Stomach smooth muscle (tissue), 2 donors: ENCODE data around the gene FAIM.
A peak's percentile ranks its signal among the peaks of the same experiment; 100 is the strongest.
"Not testable (repeated sequence)": the region's sequence is repeated elsewhere in the genome, so short reads cannot be mapped to it uniquely, and the experiment has no call there.

Experiments
- H3K27ac ChIP-seq: one replicate; pipeline ENCODE4 v1.7.0; 2013; ENCODE audit warnings: mild to moderate bottlenecking, low read length, inconsistent platforms
- H3K27me3 ChIP-seq, 2 donors: one replicate each; pipeline ENCODE4 v1.7.0; 2013; ENCODE audit warnings: low read length in 2 of 2; ENCODE audit not compliant: insufficient read depth in 2 of 2, control insufficient read depth in 1 of 2
- H3K36me3 ChIP-seq, 2 donors: one replicate each; pipeline ENCODE4 v1.7.0; 2013; ENCODE audit warnings: low read length in 2 of 2; ENCODE audit not compliant: control insufficient read depth in 2 of 2, insufficient read depth in 2 of 2
- H3K4me1 ChIP-seq: one replicate; pipeline ENCODE4 v1.7.0; 2013; ENCODE audit warnings: low read length; ENCODE audit not compliant: control insufficient read depth, insufficient read depth
- H3K4me3 ChIP-seq, 2 donors: one replicate each; pipeline ENCODE4 v1.7.0; 2013; ENCODE audit warnings: low read length in 2 of 2
- H3K9ac ChIP-seq, 2 donors: one replicate each; pipeline ENCODE4 v1.7.0; 2013; ENCODE audit warnings: low read length in 2 of 2, mild to moderate bottlenecking in 1 of 2
- H3K9me3 ChIP-seq, 2 donors: one replicate each; pipeline ENCODE4 v1.7.0; 2013; ENCODE audit warnings: low read length in 2 of 2; ENCODE audit not compliant: control insufficient read depth in 2 of 2
- donor health status: healthy.
- donor health status: Pancreatic carcinoma.

The FAIM gene

GRCh38 chr3:138604106-138604595 is 4.4 kb upstream of the FAIM start:
- not testable (repeated sequence) for H3K4me1 ChIP-seq, H3K27ac ChIP-seq, H3K9ac ChIP-seq, H3K27me3 ChIP-seq, H3K4me3 ChIP-seq, H3K9me3 ChIP-seq, H3K36me3 ChIP-seq

- H3K36me3 ChIP-seq: no peaks in the 10 kb centered on the region
- H3K4me1 ChIP-seq: peaks cover 10% of the 10 kb centered on the region
- H3K4me3 ChIP-seq: peak overlapping the region; percentile 87 to 91
- H3K9ac ChIP-seq: peak overlapping the region in 1 of 2 donors; percentile 92
- peak overlapping the region; percentile 96 for H3K27ac ChIP-seq
- no peaks in the 10 kb centered on the region for H3K27me3 ChIP-seq
- no peaks in the 10 kb centered on the region for H3K9me3 ChIP-seq
Measured at GRCh38 chr3:138609898-138610266, 1.3 kb downstream of the FAIM start.

GRCh38 chr3:138615462-138615861 is 6.9 kb downstream of the FAIM start:
- no peaks in the 10 kb centered on the region for H3K27me3 ChIP-seq
- H3K27ac ChIP-seq: no peak overlapping the region
- no peak overlapping the region for H3K9ac ChIP-seq
- H3K9me3 ChIP-seq: no peaks in the 10 kb centered on the region
- H3K4me3 ChIP-seq: no peak overlapping the region
- no peaks in the 10 kb centered on the region for H3K36me3 ChIP-seq
- no peaks in the 10 kb centered on the region for H3K4me1 ChIP-seq

DNA sequence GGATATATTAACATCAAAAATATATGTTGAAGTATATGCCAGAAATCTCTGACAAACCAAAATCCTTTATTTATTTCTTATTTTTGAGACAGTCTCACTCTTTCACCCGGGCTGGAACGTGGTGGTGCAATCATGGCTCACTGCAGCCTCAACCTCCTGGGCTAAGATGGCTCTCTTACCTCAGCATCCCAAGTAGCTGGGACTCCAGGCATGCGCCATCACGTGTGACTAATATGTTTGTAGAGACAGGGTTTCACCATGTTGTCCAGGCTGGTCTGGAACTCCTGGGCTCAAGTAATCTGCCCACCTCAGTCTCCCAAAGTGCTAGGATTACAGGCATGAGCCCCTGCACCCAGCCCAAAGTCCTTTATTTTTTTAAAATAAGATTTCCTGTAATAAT is 11.9 kb downstream of the FAIM start:
- Histone ChIP-seq H3K9ac (no peak overlapping the region), H3K36me3 (peaks cover 2 to 5% of the 10 kb centered on the region in 2 donors), H3K27ac (no peak overlapping the region), H3K4me3 (no peak overlapping the region), H3K9me3 (no peaks in the 10 kb centered on the region), H3K4me1 (no peaks in the 10 kb centered on the region), H3K27me3 (no peaks in the 10 kb centered on the region)

DNA sequence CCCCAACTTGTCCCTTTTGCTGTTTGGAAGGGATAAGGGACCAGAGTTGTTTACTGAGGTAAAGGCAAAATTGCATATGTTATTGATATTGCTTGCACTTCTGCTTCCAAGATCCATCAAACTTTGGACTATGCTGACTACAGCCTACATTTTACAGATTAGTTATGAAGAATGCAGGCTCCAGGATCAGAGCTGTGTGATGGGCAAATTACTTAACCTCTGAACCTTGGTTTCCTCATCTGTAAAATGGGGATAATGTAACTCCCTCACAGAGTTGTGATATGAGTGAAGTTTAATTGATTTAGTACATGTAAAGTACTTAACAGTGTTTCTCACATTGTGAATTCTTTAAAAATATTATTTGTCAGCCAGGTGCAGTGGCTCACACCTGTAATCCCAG is 15.9 kb downstream of the FAIM start:
- Histone ChIP-seq H3K4me1 (no peaks in the 10 kb centered on the region), H3K9ac (no peak overlapping the region), H3K4me3 (no peak overlapping the region), H3K36me3 (peaks cover 3 to 9% of the 10 kb centered on the region in 2 donors), H3K27ac (no peak overlapping the region), H3K9me3 (no peaks in the 10 kb centered on the region), H3K27me3 (no peaks in the 10 kb centered on the region)

- H3K9me3 ChIP-seq: no peaks in the 10 kb centered on the region
- H3K9ac ChIP-seq: no peak overlapping the region
- peaks cover 3 to 14% of the 10 kb centered on the region in 2 donors for H3K36me3 ChIP-seq
- no peaks in the 10 kb centered on the region for H3K27me3 ChIP-seq
- H3K27ac ChIP-seq: no peak overlapping the region
- no peaks in the 10 kb centered on the region for H3K4me1 ChIP-seq
- H3K4me3 ChIP-seq: no peak overlapping the region
Measured at GRCh38 chr3:138625707-138626365, 17.3 kb downstream of the FAIM start.

GRCh38 chr3:138629526-138629925 is 21.0 kb downstream of the FAIM start:
- H3K9me3 ChIP-seq: no peaks in the 10 kb centered on the region
- H3K27me3 ChIP-seq: no peaks in the 10 kb centered on the region
- H3K36me3 ChIP-seq: peaks cover 9 to 12% of the 10 kb centered on the region in 2 donors
- H3K9ac ChIP-seq: no peak overlapping the region
- no peak overlapping the region for H3K4me3 ChIP-seq
- no peak overlapping the region for H3K27ac ChIP-seq
- no peaks in the 10 kb centered on the region for H3K4me1 ChIP-seq

DNA sequence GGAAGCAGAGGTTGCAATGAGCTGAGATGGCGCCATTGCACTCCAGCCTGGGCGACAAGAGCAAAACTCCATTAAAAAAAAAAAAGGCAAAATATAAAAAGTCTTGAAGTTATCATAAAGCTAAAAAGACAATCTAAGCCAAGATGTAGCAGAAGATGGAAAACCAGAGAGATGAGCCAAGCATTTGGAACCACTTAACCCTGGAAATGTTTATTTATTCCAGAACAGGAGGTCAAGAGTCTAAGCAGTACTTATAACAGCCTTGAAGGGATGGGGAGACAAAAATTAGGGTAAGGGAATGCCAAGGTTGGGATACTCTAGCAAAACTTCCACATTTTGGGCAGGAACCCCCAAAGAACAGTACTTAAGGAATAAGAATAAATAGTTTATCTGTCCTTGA is 30.1 kb downstream of the FAIM start:
- H3K36me3 ChIP-seq: peaks cover 0 to 4% of the 10 kb centered on the region in 2 donors
- no peak overlapping the region for H3K4me3 ChIP-seq
- H3K27ac ChIP-seq: no peak overlapping the region
- H3K9ac ChIP-seq: no peak overlapping the region
- H3K4me1 ChIP-seq: no peaks in the 10 kb centered on the region
- H3K9me3 ChIP-seq: peaks cover 0 to 4% of the 10 kb centered on the region in 2 donors
- H3K27me3 ChIP-seq: no peaks in the 10 kb centered on the region

DNA sequence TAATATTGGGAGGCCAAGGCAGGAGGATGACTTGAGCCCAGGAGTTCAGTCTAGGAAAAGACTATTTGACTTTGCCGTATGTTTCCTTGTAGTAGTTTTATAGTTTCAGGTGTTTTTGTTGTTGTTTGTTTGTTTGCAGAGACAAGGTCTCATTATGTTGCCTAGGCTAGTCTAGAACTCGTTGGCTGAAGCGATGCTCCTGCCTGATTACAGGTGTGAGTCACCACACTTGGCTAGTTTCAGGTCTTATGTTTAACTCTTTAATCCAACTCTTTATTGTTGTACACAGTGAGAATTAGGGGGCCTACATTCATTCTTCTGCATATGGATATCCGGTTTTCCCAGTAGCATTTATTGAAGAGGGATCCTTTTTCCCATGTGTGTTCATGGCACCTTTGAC is 32.0 kb downstream of the FAIM start:
- H3K4me3 ChIP-seq: no peak overlapping the region
- no peak overlapping the region for H3K9ac ChIP-seq
- peaks cover 4 to 5% of the 10 kb centered on the region in 2 donors for H3K9me3 ChIP-seq
- no peaks in the 10 kb centered on the region for H3K27me3 ChIP-seq
- H3K4me1 ChIP-seq: no peaks in the 10 kb centered on the region
- no peaks in the 10 kb centered on the region for H3K36me3 ChIP-seq
- no peak overlapping the region for H3K27ac ChIP-seq

DNA sequence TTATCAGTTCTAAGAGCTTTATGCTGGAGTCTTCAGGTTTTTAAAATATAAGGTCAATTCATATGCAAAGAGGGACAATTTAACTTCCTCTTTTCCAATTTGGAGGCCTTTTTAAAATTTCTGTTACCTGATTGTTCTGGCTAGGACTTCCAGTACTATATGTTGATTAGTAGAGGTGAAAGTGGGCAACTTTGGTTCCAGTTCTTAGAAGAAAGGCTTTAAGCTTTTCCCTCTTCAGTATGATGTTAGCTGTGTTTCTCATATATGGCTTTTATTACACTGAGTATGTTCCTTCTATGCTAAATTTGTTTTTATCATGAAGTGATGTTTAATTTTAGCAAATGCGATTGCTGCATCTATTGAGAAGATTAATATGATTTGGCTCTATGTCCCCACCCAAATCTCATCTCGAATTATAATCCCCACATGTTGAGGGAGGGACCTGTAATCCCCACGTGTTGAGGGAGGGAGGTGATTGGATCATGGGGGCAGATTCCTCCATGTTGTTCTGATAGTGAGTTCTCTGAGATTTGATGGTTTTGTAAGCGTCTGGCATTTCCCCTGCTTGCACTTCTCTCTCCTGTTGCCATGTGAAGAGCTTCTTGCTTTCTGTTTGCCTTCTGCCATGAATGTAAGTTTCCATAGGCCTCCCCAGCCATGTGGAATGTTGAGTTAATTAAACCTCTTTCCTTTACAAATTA is 33.8 kb downstream of the FAIM start:
- H3K36me3 ChIP-seq: no peaks in the 10 kb centered on the region
- H3K27ac ChIP-seq: no peak overlapping the region
- H3K9me3 ChIP-seq: peaks cover 4 to 5% of the 10 kb centered on the region in 2 donors
- no peak overlapping the region for H3K9ac ChIP-seq
- no peaks in the 10 kb centered on the region for H3K4me1 ChIP-seq
- no peak overlapping the region for H3K4me3 ChIP-seq
- no peaks in the 10 kb centered on the region for H3K27me3 ChIP-seq

DNA sequence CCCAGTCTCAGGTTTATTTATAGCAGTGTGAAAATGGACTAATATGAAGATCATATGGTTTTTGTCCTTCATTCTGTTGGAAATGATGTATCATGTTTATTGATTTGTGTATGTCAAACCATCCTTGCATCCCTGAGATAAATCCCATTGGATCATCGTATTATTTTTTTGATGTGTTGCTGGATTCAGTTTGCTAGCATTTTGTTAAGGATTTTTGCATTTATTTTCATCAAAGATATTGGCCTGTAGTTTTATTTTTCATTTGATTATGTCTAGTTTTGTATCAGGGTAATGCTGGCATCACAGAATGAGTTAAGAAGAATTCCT is 34.3 kb downstream of the FAIM start:
- no peaks in the 10 kb centered on the region for H3K27me3 ChIP-seq
- no peaks in the 10 kb centered on the region for H3K4me1 ChIP-seq
- no peak overlapping the region for H3K4me3 ChIP-seq
- no peaks in the 10 kb centered on the region for H3K36me3 ChIP-seq
- no peak overlapping the region for H3K27ac ChIP-seq
- H3K9me3 ChIP-seq: peaks cover 4 to 5% of the 10 kb centered on the region in 2 donors
- H3K9ac ChIP-seq: no peak overlapping the region
